Stimulated activated CD4-positive, alpha-beta T cell treated with anti-CD3 and anti-CD28 coated beads, TNF-alpha, amount 100 ng/mL, for 1 hour (primary cell): Measurements from ENCODE around the gene ATXN7L1.
"Not testable (repeated sequence)": the region's sequence is repeated elsewhere in the genome, so short reads cannot be mapped to it uniquely, and the experiment has no call there.

Experiments used
- DNase-seq, 3 donors: peaks; one replicate each; pipeline ENCODE4 v3.0.0-alpha.2; 2020; ENCODE audit warnings: low read depth in 3 of 3, low spot score in 1 of 3

ATXN7L1 gene

GRCh38 chr7:105748701-105749100, 127.7 kb downstream of the ATXN7L1 start:
- no peak for DNase-seq

GRCh38 chr7:105745681-105746330, 130.6 kb downstream of the ATXN7L1 start:
- no peak for DNase-seq

DNA sequence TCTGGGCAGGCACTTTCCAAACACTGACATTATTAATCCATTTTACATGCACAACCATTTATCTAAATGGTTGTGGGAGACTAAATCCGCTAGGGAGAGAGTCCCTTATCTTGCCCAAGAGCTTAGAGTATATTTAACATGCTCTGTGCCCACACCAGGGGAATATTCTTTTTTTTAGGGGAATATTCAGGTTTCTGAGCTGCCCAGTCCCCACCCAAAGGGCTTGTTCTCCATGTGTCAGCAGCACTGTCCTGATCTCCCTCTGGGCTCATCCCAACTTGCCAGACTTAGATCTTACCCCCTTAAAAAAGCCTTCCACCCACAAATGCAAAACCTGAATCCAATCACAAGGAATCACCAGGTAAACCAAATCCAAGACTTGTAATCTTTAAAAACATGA, 132.1 kb downstream of the ATXN7L1 start:
- no peak for DNase-seq

- DNase-seq, result no peak
These were observed 132.9 kb downstream of the ATXN7L1 start for GRCh38 chr7:105743351-105744090.

DNA sequence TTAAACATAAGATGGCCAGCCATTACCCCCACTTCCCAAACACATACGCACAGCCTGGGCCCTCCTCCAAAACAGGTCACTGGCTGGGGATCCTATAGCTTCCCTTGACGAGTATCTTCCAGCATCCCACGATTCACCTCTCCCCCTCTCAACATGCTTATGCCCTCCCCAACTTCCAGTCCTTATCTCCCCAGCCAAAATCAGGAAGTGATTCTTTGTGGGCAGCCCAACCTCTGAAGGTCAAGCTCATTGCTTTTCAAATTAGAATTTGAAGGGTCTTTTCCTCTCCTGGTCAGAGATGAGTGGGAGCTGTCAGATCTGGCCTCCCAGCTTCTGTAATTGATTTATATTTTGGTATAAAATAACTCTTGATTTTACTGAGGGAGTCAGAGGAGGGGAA, 133.6 kb downstream of the ATXN7L1 start:
- DNase-seq, result no peak

GRCh38 chr7:105741982-105742381, 134.4 kb downstream of the ATXN7L1 start:
- DNase-seq, result no peak

- DNase-seq, result no peak
These were observed 138.3 kb downstream of the ATXN7L1 start for GRCh38 chr7:105738133-105738532.

GRCh38 chr7:105734233-105734632, 142.2 kb downstream of the ATXN7L1 start:
- no peak for DNase-seq

GRCh38 chr7:105731042-105731441, 145.4 kb downstream of the ATXN7L1 start:
- no peak for DNase-seq

GRCh38 chr7:105728028-105728427, 148.4 kb downstream of the ATXN7L1 start:
- no peak for DNase-seq

- DNase-seq, result no peak
These were observed 151.7 kb downstream of the ATXN7L1 start for GRCh38 chr7:105724688-105725087.

- no peak for DNase-seq
These were observed 152.8 kb downstream of the ATXN7L1 start for GRCh38 chr7:105723572-105723971.

DNA sequence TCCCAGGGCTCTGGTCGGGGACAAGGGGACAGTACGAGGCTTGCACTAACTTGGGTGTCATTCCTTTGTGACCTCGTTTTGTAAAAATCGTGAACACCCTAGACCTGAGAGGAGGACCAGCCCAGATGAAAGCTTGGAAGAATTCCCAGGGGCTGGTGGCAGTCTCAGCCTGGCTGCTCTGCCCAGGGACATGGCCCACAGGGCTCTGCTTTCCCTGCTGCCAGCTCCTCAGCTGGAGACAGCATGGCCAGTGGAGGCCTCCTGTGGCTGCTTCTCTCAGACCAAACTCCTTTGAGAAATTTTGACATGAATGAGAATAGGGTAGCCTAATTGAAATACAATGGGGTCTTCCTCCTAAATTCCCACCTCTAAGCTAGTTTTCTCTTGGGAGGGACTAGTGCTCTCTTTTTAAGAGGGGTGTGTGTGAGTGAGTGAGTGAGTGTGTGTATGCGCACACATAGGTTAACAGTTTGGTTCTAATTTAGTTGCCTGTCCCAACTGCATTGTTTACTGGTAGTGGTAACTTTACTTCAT, 154.8 kb downstream of the ATXN7L1 start:
- no peak for DNase-seq

GRCh38 chr7:105719919-105720318, 156.5 kb downstream of the ATXN7L1 start:
- DNase-seq, result no peak

DNA sequence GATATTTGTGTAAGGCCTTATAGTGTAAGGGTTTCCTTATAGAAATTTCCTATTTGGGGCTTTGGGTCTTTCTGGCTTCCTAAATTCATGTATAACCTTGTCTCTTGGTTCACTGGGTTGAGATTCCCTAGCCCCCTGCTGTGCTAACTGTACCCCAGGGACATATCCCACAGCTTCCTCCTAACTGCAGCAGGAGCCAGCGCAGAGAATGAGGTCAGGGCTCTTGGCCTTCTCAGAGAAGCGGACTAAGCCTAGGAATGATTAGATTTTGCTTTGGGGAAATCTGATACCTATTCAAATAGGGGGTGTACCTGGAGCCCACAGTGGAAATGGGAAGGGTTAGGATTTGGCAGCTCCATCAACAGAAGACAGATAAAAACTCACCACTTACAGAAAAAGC, 157.0 kb downstream of the ATXN7L1 start:
- no peak for DNase-seq

GRCh38 chr7:105718511-105718925, 157.9 kb downstream of the ATXN7L1 start:
- no peak for DNase-seq

DNA sequence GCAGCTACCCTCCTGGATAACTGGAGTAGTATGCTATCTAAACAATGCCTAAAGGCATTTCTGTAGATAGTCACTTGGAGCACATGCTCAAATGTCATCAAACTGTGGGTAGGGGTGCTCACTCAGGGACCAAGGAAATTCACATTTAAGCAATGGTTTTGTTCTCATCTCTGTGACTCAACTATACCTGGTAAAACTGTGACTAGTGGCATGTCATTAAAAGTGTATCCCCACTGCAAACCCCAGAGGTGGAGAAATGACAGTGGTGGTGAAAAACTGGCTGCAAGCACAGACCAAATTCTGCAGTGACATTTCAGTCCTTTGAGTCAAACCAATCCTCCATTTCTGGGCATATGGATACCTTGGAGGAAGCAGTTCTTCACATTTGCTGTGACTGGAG, 160.9 kb downstream of the ATXN7L1 start:
- DNase-seq, result no peak

DNA sequence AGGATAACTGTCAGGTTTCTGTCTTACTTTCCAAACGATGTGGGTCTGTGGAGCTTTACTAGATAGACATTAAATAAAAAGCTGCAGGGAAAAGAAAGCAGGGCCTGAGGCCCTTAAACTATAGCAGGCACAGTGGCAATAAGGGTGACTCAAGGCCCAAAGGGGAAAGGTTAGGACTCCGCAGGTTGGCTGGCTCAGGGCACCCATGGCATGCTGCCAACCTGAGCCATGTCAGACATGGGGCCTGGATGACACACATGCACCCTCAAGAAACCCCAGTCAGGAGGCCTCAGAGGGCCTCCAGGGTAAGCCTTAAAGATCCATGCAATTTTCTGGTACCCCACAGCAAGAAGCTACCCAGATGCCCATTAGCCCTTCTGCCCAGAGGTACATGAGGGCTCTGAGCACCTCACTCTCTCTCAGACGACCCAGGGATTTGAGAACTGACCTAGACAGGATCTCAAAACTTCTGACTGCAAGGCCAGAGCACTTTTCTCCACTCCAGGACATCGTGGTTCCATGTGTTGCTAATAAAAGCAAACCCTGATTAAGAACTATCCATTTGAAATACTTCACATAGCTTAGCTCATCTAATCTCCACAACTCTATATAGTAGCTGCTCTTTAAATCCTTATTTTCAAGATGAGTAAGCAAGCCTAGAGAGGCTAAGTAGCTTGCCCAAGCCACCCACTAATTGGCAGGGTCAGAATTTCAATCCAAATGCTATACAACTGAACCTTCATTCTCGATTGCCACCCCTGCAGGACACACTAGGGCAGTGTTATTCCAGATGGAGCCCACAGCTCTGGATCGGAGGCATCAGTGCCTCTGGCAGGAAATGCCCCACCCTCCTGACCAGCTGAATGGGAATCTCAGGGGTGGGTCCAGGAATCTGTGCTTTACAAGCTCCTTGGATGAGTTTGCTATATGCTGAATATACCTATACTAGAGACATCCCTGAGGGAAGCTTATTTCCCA, 162.6 kb downstream of the ATXN7L1 start:
- no peak for DNase-seq

DNA sequence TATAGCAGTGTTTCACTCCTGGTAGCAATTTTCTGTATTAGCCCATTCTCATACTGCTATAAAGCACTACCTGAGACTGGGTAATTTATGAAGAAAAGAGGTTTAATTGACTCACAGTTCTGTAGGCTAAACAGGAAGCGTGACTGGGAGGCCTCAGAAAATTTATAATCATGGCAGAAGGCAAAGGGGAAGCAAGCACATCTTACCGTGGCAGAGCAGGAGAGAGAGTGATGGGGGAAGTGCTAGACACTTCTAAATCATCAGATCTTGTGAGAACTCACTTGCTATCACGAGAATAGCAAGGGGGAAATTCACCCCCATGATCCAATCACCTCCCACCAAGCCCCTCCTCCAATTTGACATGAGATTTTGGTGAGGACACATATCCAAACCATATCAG, 163.5 kb downstream of the ATXN7L1 start:
- no peak for DNase-seq

- DNase-seq, result no peak
These were observed 164.5 kb downstream of the ATXN7L1 start for GRCh38 chr7:105711726-105712402.

- not testable (repeated sequence) for DNase-seq
These were observed 165.7 kb downstream of the ATXN7L1 start for GRCh38 chr7:105710720-105711119.
